GM12878 (cell line): ENCODE results near the gene GET3. TPM values are rescaled to one million over a fixed set of nuclear protein-coding genes. Genes with fewer than 3 reads are reported as not detected.

Experiments
- ASH2L ChIP-seq: fragments of 300-600, 200-600 bp; sonication (generic); IDR thresholded peaks from 2 replicates; pipeline ENCODE4 v1.6.1; 2017; ENCODE audit warnings: low read depth, mild to moderate bottlenecking, borderline replicate concordance
- BCLAF1 ChIP-seq: fragments of 450-650 bp; IDR thresholded peaks from 2 replicates; pipeline ENCODE4 v1.6.1; 2017; ENCODE audit warnings: antibody characterized with exemption, mild to moderate bottlenecking, moderate library complexity
- CBFB ChIP-seq: IDR thresholded peaks from 2 replicates; pipeline ENCODE4 v1.6.1; 2016; ENCODE audit warnings: antibody characterized with exemption, low read depth
- EP300 ChIP-seq, 2 experiments: fragments of 150-350 bp in 1 of 2; IDR thresholded peaks; 2 replicates each; pipeline ENCODE4 v1.6.1; 2011 to 2012; ENCODE audit warnings: low read depth in 2 of 2, low read length in 2 of 2, borderline replicate concordance in 1 of 2, improper control_type of control experiment in 1 of 2, inconsistent platforms in 1 of 2; ENCODE audit not compliant: control insufficient read depth in 1 of 2
- ESRRA ChIP-seq: IDR thresholded peaks from 2 replicates; pipeline ENCODE4 v1.6.1; 2012; ENCODE audit warnings: mild to moderate bottlenecking, low read length, improper control_type of control experiment
- ETV6 ChIP-seq, 2 experiments: fragments of 450-650 bp in 1 of 2; IDR thresholded peaks in 1 of 2; conservative IDR thresholded peaks in 1 of 2; 2 replicates each; pipeline ENCODE4 v1.6.1; 2014; ENCODE audit warnings: antibody characterized with exemption in 1 of 2, borderline replicate concordance in 1 of 2, low read depth in 1 of 2, mild to moderate bottlenecking in 1 of 2, moderate library complexity in 1 of 2
- MTA2 ChIP-seq: fragments of 450-650 bp; IDR thresholded peaks from 2 replicates; pipeline ENCODE4 v1.6.1; 2016; ENCODE audit warnings: low read depth, mild to moderate bottlenecking, moderate library complexity
- MYC ChIP-seq: IDR thresholded peaks from 2 replicates; pipeline ENCODE4 v1.6.1; 2011; ENCODE audit warnings: mild to moderate bottlenecking, low read length, moderate library complexity, inconsistent platforms; ENCODE audit not compliant: insufficient read depth, insufficient replicate concordance, insufficient read length, severe bottlenecking
- PAX5 ChIP-seq: IDR thresholded peaks from 2 replicates; pipeline ENCODE4 v1.6.1; 2011; ENCODE audit warnings: low read depth, low read length, borderline replicate concordance
- PML ChIP-seq: IDR thresholded peaks from 2 replicates; pipeline ENCODE4 v1.6.1; 2012; ENCODE audit warnings: low read length, inconsistent platforms
- POLR2AphosphoS5 ChIP-seq: IDR thresholded peaks from 2 replicates; pipeline ENCODE4 v1.6.1; 2011; ENCODE audit warnings: mild to moderate bottlenecking, low read length, inconsistent platforms
- RAD51 ChIP-seq: fragments of 450-650 bp; IDR thresholded peaks from 2 replicates; pipeline ENCODE4 v1.6.1; 2016; ENCODE audit warnings: moderate library complexity, mild to moderate bottlenecking, inconsistent platforms
- SIX5 ChIP-seq: IDR thresholded peaks from 2 replicates; pipeline ENCODE4 v1.6.1; 2011; ENCODE audit warnings: mild to moderate bottlenecking, low read depth, low read length, moderate library complexity; ENCODE audit not compliant: severe bottlenecking
- SUPT20H ChIP-seq: IDR thresholded peaks from 2 replicates; pipeline ENCODE4 v1.6.1; 2011; ENCODE audit warnings: low read depth, mild to moderate bottlenecking, low read length, moderate library complexity, borderline replicate concordance; ENCODE audit not compliant: control insufficient read depth
- TBL1XR1 ChIP-seq: IDR thresholded peaks from 2 replicates; pipeline ENCODE4 v1.6.1; 2012; ENCODE audit warnings: low read depth, low read length, improper control_type of control experiment
- ZBED1 ChIP-seq: IDR thresholded peaks from 2 replicates; pipeline ENCODE4 v1.6.1; 2016; ENCODE audit warnings: borderline replicate concordance
- ZNF207 ChIP-seq: fragments of 450-650 bp; IDR thresholded peaks from 2 replicates; pipeline ENCODE4 v1.6.1; 2014; ENCODE audit warnings: antibody characterized with exemption, mild to moderate bottlenecking, borderline replicate concordance
- ZNF274 ChIP-seq: IDR thresholded peaks from one replicate; pipeline ENCODE4 v1.8.0; 2011; ENCODE audit not compliant: insufficient read length, insufficient read depth
- ZNF592 ChIP-seq: fragments of 450-650 bp; IDR thresholded peaks from 2 replicates; pipeline ENCODE4 v1.6.1; 2017; ENCODE audit warnings: mild to moderate bottlenecking, moderate library complexity
- polyA plus RNA-seq, 11 experiments: library from polyadenylated mRNA; depleted of rRNA in 4 of 11; unstranded in 6 of 11; stranded (reverse) in 5 of 11; fragments of >200 nt; fragmentation: Nextera tagmentation in 4 of 11; fragmentation: Illumina TruSeq in 1 of 11; extraction: Ambion mirVana in 4 of 11; extraction: Trizol in 1 of 11; gene quantifications; 1 replicate in 1 of 11; 2 replicates in 10 of 11; pipeline versions ENCODE4 v1.2.1 to v1.2.3, GENCODE V29; 2011 to 2016; ENCODE audit warnings: inconsistent platforms in 2 of 11, missing spikeins in 2 of 11, low read depth in 1 of 11
- total RNA-seq, 4 experiments: library from RNA; depleted of rRNA in 3 of 4; stranded (reverse); fragments of >200 nt in 3 of 4; fragmentation: Illumina TruSeq in 1 of 4; extraction: Trizol in 1 of 4; gene quantifications; 2 replicates each; pipeline versions ENCODE4 v1.2.1 to v1.2.3, GENCODE V29; 2013 to 2021
- TF ChIP-seq, protein P1 (sequence below): IDR thresholded peaks from 2 replicates; pipeline ENCODE4 v1.6.1; 2012; ENCODE audit warnings: low read depth, low read length, improper control_type of control experiment
- TF ChIP-seq, protein P2 (sequence below): IDR thresholded peaks from 2 replicates; pipeline ENCODE4 v1.6.1; 2011; ENCODE audit warnings: borderline replicate concordance, low read depth, mild to moderate bottlenecking, moderate library complexity, mixed read lengths, low read length; ENCODE audit not compliant: insufficient read depth; ENCODE audit errors: extremely low read length

Gene GET3
- total and polyA plus RNA-seq, 10 of the 15 experiments (the other 5 are each of a cell fraction or from before 2014, with no cell fraction given), result 14.5 to 144 (median 97.2) TPM

DNA sequence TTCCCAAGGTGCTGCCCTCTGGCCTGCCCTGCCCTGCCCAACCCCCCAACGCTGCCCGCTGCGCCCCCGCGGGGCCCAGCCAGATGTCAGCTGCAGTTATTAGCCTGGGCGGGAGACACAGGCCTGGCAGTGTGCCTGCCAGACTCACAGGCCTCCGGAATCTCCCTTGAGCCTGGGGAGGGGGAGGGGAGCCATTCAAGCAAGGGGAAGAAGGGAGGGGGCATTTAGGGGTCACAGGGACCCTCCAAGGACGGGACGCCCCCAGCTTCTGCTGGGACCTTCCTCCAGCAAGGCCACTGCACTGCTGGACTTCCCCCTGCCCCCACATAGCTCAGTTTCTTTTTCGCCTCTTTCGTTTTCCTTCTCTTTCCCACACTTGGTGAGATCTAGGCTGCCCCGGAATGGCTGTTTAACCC lies 51.4 kb downstream of the GET3 start (continued):
- TF ChIP-seq, protein P1, sequence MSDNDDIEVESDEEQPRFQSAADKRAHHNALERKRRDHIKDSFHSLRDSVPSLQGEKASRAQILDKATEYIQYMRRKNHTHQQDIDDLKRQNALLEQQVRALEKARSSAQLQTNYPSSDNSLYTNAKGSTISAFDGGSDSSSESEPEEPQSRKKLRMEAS, result no peak; the same call in 1 of the 2 replicates
- TF ChIP-seq TBL1XR1, result peak; percentile 94
- TF ChIP-seq SIX5, result no peak
- peak; percentile 46; the same call in 1 of the 2 replicates for TF ChIP-seq CBFB
- TF ChIP-seq MTA2, result peak; percentile 81
- no peak for TF ChIP-seq ASH2L
- TF ChIP-seq SUPT20H, result no peak
- peak in 1 of 2 experiments; percentile 71; a peak in 2 of 4 replicates for TF ChIP-seq ETV6 (conservative IDR thresholded peaks at IDR 0.05 in 1 of 2, IDR thresholded peaks at IDR 0.05 in 1 of 2; ENCODE audit: borderline replicate concordance in 1 of 2, low read depth in 1 of 2)
- peak; percentile 89 for TF ChIP-seq ZBED1
- TF ChIP-seq EP300 (IDR thresholded peaks at IDR 0.05; ENCODE audit: borderline replicate concordance in 1 of 2, control insufficient read depth in 1 of 2, low read depth in 2 of 2, low read length in 2 of 2), result peak; percentile 62 to 88; a peak in 2 of 4 replicates
- peak; percentile 82 for TF ChIP-seq ZNF592
- peak; percentile 90 for TF ChIP-seq ESRRA
- TF ChIP-seq, protein P2, sequence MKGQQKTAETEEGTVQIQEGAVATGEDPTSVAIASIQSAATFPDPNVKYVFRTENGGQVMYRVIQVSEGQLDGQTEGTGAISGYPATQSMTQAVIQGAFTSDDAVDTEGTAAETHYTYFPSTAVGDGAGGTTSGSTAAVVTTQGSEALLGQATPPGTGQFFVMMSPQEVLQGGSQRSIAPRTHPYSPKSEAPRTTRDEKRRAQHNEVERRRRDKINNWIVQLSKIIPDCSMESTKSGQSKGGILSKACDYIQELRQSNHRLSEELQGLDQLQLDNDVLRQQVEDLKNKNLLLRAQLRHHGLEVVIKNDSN, result no peak
- TF ChIP-seq BCLAF1, result no peak
- no peak for TF ChIP-seq PML
- TF ChIP-seq POLR2AphosphoS5, result peak; percentile 40; the same call in 1 of the 2 replicates
- no peak for TF ChIP-seq MYC
- TF ChIP-seq ZNF207, result no peak
- no peak for TF ChIP-seq ZNF274
- TF ChIP-seq RAD51, result no peak
- peak; percentile 85; the same call in 1 of the 2 replicates for TF ChIP-seq PAX5
